Caco-2 (cell line): ENCODE results near the gene R3HDM2. TPM values are rescaled to one million over a fixed set of nuclear protein-coding genes. Genes with fewer than 3 reads are reported as not detected.

Experiments used
- BruUV-seq: library from RNA; stranded (reverse); fragments of 400-500 nt; replicated peaks from 2 replicates; lab custom pipeline; 2021; lab: Mats Ljungman, UMichigan
- CTCF ChIA-PET: fragments of 300-600 bp; sonication (Branson Sonifier 250); formaldehyde crosslinking; loops from one replicate; lab custom pipeline; 2022; ENCODE audit warnings: antibody characterized with exemption; lab: Charles Lee
- POLR2A ChIA-PET: fragments of 300-600 bp; sonication (Branson Sonifier 250); formaldehyde crosslinking; loops from one replicate; lab custom pipeline; 2022; ENCODE audit warnings: antibody characterized with exemption; lab: Charles Lee
- DNase-seq, 2 experiments: peaks; one replicate each; pipeline versions ENCODE4 v3.0.0 to v3.0.0-alpha.2; 2020 to 2022
- H3K27me3 ChIP-seq: replicated peaks from 2 replicates; pipeline ENCODE4 v1.6.0; 2011; ENCODE audit warnings: low read length; ENCODE audit not compliant: control insufficient read depth, insufficient read depth
- H3K36me3 ChIP-seq: 2 replicates; pipeline ENCODE4 v1.5.1; 2011; ENCODE audit warnings: low read length; ENCODE audit not compliant: control insufficient read depth, insufficient read depth
- H3K4me1 ChIP-seq: fragments of 250-450 bp; sonication (Bioruptor Pico); 2 replicates; pipeline ENCODE4 v1.5.1; 2020; ENCODE audit warnings: mild to moderate bottlenecking
- H3K4me3 ChIP-seq: 2 replicates; pipeline ENCODE4 v1.5.1; 2011; ENCODE audit warnings: low read depth, mild to moderate bottlenecking, control low read depth, low read length
- H3K9me3 ChIP-seq: fragments of 250-450 bp; sonication (Bioruptor Pico); 2 replicates; pipeline ENCODE4 v1.5.1; 2020; ENCODE audit warnings: mild to moderate bottlenecking, moderate library complexity
- H3K27ac Mint-ChIP-seq: one replicate; pipeline ENCODE4 v1.8.0; 2022; ENCODE audit warnings: mixed read lengths; ENCODE audit not compliant: unreplicated experiment
- H3K27me3 Mint-ChIP-seq: one replicate; pipeline ENCODE4 v1.8.0; 2022; ENCODE audit warnings: mixed read lengths; ENCODE audit not compliant: insufficient read depth, unreplicated experiment
- H3K36me3 Mint-ChIP-seq: one replicate; pipeline ENCODE4 v1.8.0; 2022; ENCODE audit warnings: mild to moderate bottlenecking, mixed read lengths; ENCODE audit not compliant: insufficient read depth, unreplicated experiment
- H3K4me1 Mint-ChIP-seq: one replicate; pipeline ENCODE4 v1.8.0; 2022; ENCODE audit warnings: low read depth, mixed read lengths; ENCODE audit not compliant: unreplicated experiment
- H3K4me3 Mint-ChIP-seq: one replicate; pipeline ENCODE4 v1.8.0; 2022; ENCODE audit warnings: mild to moderate bottlenecking, moderate library complexity, mixed read lengths; ENCODE audit not compliant: unreplicated experiment
- H3K9me3 Mint-ChIP-seq: one replicate; pipeline ENCODE4 v1.8.0; 2022; ENCODE audit warnings: mixed read lengths; ENCODE audit not compliant: unreplicated experiment
- CTCF ChIP-seq, 2 experiments: fragments of 200-600 bp in 1 of 2; IDR thresholded peaks; 1 replicate in 1 of 2; 2 replicates in 1 of 2; pipeline versions ENCODE4 v1.5.1 to v1.8.0; 2011 to 2022; ENCODE audit warnings: antibody characterized with exemption in 1 of 2, control low read depth in 1 of 2, inconsistent platforms in 1 of 2, low read depth in 1 of 2, low read length in 1 of 2, mild to moderate bottlenecking in 1 of 2, moderate library complexity in 1 of 2; ENCODE audit not compliant: insufficient read depth in 1 of 2, severe bottlenecking in 1 of 2, unreplicated experiment in 1 of 2
- intact Hi-C: fragments of 100-400 bp; cut with micrococcal nuclease; formaldehyde crosslinking; loops from one replicate; pipeline ENCODE4 v1.10.0; 2022; ENCODE audit not compliant: unreplicated experiment
- total RNA-seq: library from RNA; stranded (reverse); gene quantifications from 2 replicates; pipeline ENCODE4 v1.2.3, GENCODE V29; 2022

Gene R3HDM2
- total RNA-seq, 1 experiment from 2014 or later, result 33.7 TPM

DNA sequence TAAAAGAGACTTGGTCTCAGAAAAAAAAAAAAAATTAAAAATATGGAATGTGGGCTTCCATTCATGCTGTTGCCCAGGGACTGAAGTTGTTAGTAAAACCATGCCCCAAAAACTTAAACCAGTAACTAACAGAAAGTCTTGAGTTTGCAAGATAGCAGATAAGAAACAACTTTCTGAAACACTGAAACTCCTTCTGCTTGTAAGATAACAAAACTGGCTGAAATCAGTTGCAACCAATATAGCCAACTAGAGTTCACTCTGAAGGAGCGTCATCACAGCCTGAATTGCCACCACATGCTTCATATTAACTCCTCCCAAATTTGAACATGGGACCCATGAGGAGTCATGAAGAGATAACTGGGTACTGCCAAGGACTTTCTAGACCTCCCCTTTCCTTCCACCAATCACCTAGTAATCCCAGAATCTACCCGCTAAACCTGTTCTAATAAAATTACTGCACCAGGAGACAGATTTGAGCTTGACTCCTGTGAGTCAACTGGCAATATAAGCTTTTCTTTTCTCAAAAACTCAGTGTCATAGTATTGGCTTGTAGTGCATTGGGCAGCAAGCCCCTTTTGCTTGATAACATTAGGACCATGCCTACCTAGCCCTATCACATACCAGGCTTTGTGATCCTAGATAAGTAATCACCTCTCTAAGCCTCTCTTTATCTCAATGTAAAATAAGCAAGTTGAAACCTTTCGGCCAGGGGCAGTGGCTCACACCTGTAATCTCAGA lies 53.6 kb downstream of the R3HDM2 start:
- Histone ChIP-seq H3K4me1 (peaks cover 12% of the 10 kb centered on the region), H3K9me3 (no peaks in the 10 kb centered on the region), H3K36me3 (no peaks in the 10 kb centered on the region), H3K4me3 (no peak overlapping the region), H3K27me3 (no peaks in the 10 kb centered on the region)
- DNase-seq, result peak in 1 of 2 experiments; percentile 8
- no peak for TF ChIP-seq CTCF (IDR thresholded peaks at IDR 0.05; ENCODE audit: insufficient read depth in 1 of 2, low read depth in 1 of 2, low read length in 1 of 2, severe bottlenecking in 1 of 2, unreplicated experiment in 1 of 2)
- peaks cover 6% of the 10 kb centered on the region for H3K4me1 Mint-ChIP-seq
- intact Hi-C loops, result no loop called here
- POLR2A ChIA-PET, result no interaction called here
- H3K27ac Mint-ChIP-seq, result peak overlapping the region; percentile 34
- no TSS peak for BruUV-seq
- CTCF ChIA-PET, result no interaction called here
- no peaks in the 10 kb centered on the region for H3K27me3 Mint-ChIP-seq
- no peaks in the 10 kb centered on the region for H3K9me3 Mint-ChIP-seq
- peaks cover 4% of the 10 kb centered on the region for H3K36me3 Mint-ChIP-seq
- no peak overlapping the region for H3K4me3 Mint-ChIP-seq

GRCh38 chr12:57372233-57372632 lies 58.6 kb downstream of the R3HDM2 start:
- H3K9me3 ChIP-seq, result peaks cover under 1% of the 10 kb centered on the region; the same call in 1 of the 2 replicates
- peaks cover 40% of the 10 kb centered on the region for H3K4me1 ChIP-seq
- H3K4me3 Mint-ChIP-seq, result no peak overlapping the region
- H3K36me3 Mint-ChIP-seq, result peaks cover 23% of the 10 kb centered on the region
- no peaks in the 10 kb centered on the region for H3K27me3 Mint-ChIP-seq
- no peaks in the 10 kb centered on the region for H3K27me3 ChIP-seq
- no peaks in the 10 kb centered on the region; the same call in 1 of the 2 replicates for H3K36me3 ChIP-seq
- no peak for TF ChIP-seq CTCF (IDR thresholded peaks at IDR 0.05; ENCODE audit: insufficient read depth in 1 of 2, low read depth in 1 of 2, low read length in 1 of 2, severe bottlenecking in 1 of 2, unreplicated experiment in 1 of 2)
- ChIA-PET CTCF (no interaction called here), POLR2A (interaction anchor here (0.6 kb wide), 1 partner anchor 261 kb away, joined by 8 read pairs; no protein-coding TSS in a partner anchor)
- no peak overlapping the region for H3K4me3 ChIP-seq
- no TSS peak for BruUV-seq
- H3K27ac Mint-ChIP-seq, result no peak overlapping the region
- no peak for DNase-seq
- intact Hi-C loops, result no loop called here
- peaks cover 7% of the 10 kb centered on the region for H3K9me3 Mint-ChIP-seq
- H3K4me1 Mint-ChIP-seq, result peaks cover 18% of the 10 kb centered on the region

DNA sequence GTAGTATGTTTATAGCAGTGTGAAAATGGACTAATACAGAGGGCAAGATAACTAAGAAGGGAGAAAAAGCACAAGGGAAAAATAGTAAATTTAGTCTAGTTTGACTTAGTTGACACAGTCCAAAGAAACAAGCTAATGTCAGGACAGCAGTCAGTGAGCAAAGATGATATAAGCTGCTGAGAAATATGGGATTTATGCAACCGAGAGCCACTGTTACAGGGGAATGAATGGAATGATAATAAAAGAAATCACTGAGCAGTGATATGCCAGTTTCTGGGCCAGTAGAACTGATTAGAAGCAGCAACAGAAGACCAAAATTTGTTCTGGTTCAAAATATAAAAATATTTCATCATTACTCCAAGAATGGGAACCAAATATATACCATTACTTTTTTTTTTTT lies 60.1 kb downstream of the R3HDM2 start:
- H3K36me3 ChIP-seq, result no peaks in the 10 kb centered on the region; the same call in 1 of the 2 replicates
- no peak overlapping the region for H3K27ac Mint-ChIP-seq

More for the DNA sequence above, 60.1 kb downstream of the R3HDM2 start:
- no peak for TF ChIP-seq CTCF (IDR thresholded peaks at IDR 0.05; ENCODE audit: insufficient read depth in 1 of 2, low read depth in 1 of 2, low read length in 1 of 2, severe bottlenecking in 1 of 2, unreplicated experiment in 1 of 2)
- Histone ChIP-seq H3K9me3 (peaks cover 16% of the 10 kb centered on the region), H3K27me3 (no peaks in the 10 kb centered on the region), H3K4me3 (no peak overlapping the region), H3K4me1 (peaks cover 43% of the 10 kb centered on the region)
- Mint-ChIP-seq H3K36me3 (peaks cover 20% of the 10 kb centered on the region), H3K9me3 (peaks cover 19% of the 10 kb centered on the region), H3K27me3 (no peaks in the 10 kb centered on the region), H3K4me3 (no peak overlapping the region), H3K4me1 (peaks cover 18% of the 10 kb centered on the region)
- intact Hi-C loops, result no loop called here
- DNase-seq, result no peak
- ChIA-PET POLR2A (no interaction called here), CTCF (no interaction called here)
- BruUV-seq, result no TSS peak
